ENCODE results near the gene C1QTNF2. TPM values are rescaled to one million over a fixed set of nuclear protein-coding genes. Genes with fewer than 3 reads are reported as not detected.
A peak's percentile ranks its signal among the peaks of the same experiment; 100 is the strongest.

The C1QTNF2 gene
- total RNA-seq = under 1 TPM in 7 of 8 experiments, not detected in 1; 0.05 to 0.86 (median 0.25) TPM

- ATAC-seq (replicated peaks in 6 of 8) = peak; percentile 64 to 94 (median 86)
- H3K4me3 ChIP-seq = peak within 1 kb of the TSS; percentile 29 to 50 (median 37)
- H3K27ac ChIP-seq = no peak within 1 kb of the TSS
- 0 to 50% (median 10%) methylated on average over 2 to 22 of the region's 45 CpGs; no CpG with 5 or more reads in 1 of the 10 experiments for WGBS, 10 experiments
- in situ Hi-C loops (cut with MboI; ENCODE audit: low pct_unique_long_range_greater_than_20kb in 2 of 9, low sequenced_read_pairs in 9 of 9, unreplicated experiment in 9 of 9) = no loop called here
- H3K4me1 ChIP-seq (replicated peaks in 1 of 2) = no peaks in the 10 kb centered on the region
Measured at GRCh38 chr5:160369990-160370712, at the start of gene C1QTNF2. C1QTNF2 (minus strand) TSS chr5:160370626; CDS start chr5:160355011, 15,615 bp downstream.

GRCh38 chr5:160420331-160420610 is 49.8 kb upstream of the C1QTNF2 start:
- no peak overlapping the region for H3K27ac ChIP-seq
- no peak for ATAC-seq (replicated peaks in 6 of 8)
- in situ Hi-C loops (cut with MboI; ENCODE audit: low pct_unique_long_range_greater_than_20kb in 2 of 9, low sequenced_read_pairs in 9 of 9, unreplicated experiment in 9 of 9) = no loop called here
- H3K4me1 ChIP-seq (replicated peaks in 1 of 2) = peaks cover 10 to 13% of the 10 kb centered on the region in 2 donors
- no peak overlapping the region for H3K4me3 ChIP-seq

- ATAC-seq (replicated peaks in 6 of 8) = peak in 4 of 8 experiments; percentile 1 to 19 (median 13)
- in situ Hi-C loops (cut with MboI; ENCODE audit: low pct_unique_long_range_greater_than_20kb in 2 of 9, low sequenced_read_pairs in 9 of 9, unreplicated experiment in 9 of 9) = no loop called here
- Histone ChIP-seq H3K4me1 (replicated peaks in 1 of 2) (peaks cover 9 to 13% of the 10 kb centered on the region in 2 donors), H3K27ac (no peak overlapping the region), H3K4me3 (peak overlapping the region; percentile 50 to 87 (median 61))
- 24 to 45% (median 37%) methylated on average over 7 to 11 of the region's 11 CpGs for WGBS, 10 experiments
Measured at GRCh38 chr5:160419458-160420330, 49.3 kb upstream of the C1QTNF2 start.

DNA sequence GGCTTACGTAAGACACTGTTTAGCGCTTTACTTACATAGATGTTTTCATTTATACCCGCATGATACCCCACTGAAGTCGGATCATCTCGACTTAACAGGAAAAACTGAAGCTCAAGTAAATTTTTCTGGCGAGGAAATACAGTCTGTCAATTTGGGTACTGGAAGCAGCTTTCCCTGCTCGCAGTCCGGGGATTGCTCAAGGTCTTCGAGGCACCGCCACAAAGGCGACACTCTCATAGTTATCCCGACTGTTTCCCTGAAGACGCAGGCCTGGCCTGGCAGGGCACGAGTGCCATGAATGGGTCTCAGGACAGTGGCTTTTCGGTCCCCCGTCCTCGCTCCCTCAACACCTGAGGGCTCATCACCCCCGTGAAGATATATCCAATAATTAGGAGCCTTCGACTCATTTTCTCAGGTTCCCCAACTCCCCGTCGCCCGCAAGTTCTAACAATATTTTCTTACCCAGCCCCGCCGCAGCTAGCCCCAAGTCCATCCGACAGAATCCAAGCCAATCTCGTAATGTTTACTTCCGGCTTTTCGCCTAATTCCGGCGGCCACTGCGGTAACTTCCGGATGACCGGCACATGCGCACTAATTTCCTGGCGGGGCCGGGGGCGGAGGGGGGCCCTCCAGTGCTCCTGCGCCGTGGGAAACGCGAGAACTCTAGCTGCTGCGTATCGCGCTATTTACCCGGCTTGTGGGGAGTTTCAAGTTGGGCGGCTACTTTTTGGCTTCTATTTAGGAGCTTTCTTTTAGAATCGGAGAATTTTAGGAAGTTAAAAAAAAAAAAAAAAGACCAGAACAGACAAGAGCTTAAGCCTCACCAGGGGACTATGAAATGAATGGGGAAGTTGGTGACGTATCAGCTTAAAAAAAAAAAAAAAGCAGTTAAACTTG is 48.4 kb upstream of the C1QTNF2 start, which contains the start of gene SLU7:
Gene SLU7, minus strand, starts transcription at position 521 of the 897 bp plus-strand sequence. CDS start 3,787 bp downstream, outside the sequence.
- Histone ChIP-seq H3K4me3 (peak within 1 kb of the TSS; percentile 50 to 87 (median 61)), H3K27ac (peak within 1 kb of the TSS; percentile 37 to 51), H3K4me1 (replicated peaks in 1 of 2) (peaks cover 6 to 11% of the 10 kb centered on the region in 2 donors)
- peak; percentile 75 to 82 (median 78) for ATAC-seq (replicated peaks in 6 of 8)
- in situ Hi-C loops (cut with MboI; ENCODE audit: low pct_unique_long_range_greater_than_20kb in 2 of 9, low sequenced_read_pairs in 9 of 9, unreplicated experiment in 9 of 9) = no loop called here
- 0 to 3% (median 0%) methylated on average over 3 to 26 of the region's 48 CpGs for WGBS, 10 experiments

DNA sequence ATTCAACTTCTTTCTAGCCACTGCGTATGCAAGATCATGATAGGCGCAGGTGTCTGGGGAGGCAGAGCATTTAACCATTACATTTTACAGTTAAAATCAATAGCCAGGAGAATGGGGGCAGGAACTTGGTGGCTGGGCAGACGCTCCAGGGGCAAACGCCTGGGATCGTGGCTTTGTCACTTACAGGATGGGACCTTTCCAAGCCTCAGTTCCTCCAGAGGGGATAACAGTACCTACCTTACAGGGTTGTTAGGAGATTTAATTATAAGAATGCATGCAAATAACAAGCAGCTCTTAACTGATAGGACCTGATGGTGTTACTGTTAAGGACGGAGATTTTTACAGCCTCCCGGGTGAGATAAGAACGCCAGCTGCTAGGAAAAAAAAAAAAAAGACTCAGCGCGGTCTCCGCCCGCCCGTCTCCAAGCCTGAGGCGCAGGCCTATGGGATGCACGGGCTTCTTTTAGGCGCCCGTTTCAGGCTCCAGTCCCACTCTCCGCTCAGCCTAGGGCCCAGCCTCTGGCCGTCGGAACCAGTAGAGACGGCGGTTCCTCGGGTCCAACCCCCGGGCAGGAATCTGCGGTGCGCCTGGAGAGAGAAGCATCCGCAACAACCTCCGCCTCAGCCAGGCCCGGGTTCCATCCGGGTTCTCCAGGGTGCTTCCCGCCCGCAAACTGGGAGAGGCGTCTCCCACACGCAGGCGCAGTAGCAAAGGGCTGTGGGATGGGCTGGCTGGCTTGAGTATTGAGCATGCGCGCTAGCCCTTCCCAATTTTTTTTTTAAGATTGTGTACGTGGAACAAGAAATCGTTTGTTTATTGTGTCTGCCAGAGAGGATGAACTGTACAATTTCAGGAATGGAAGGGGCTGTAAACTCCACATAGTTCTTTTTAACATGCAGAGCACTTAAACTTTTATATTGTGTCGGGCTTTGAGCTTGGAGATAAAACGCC is 29.3 kb upstream of the C1QTNF2 start, which contains the start of gene FAM200C:
Gene FAM200C, minus strand, starts transcription at position 653 of the 952 bp plus-strand sequence. CDS start 4,564 bp downstream, outside the sequence.
- in situ Hi-C loops (cut with MboI; ENCODE audit: low pct_unique_long_range_greater_than_20kb in 2 of 9, low sequenced_read_pairs in 9 of 9, unreplicated experiment in 9 of 9) = no loop called here
- Histone ChIP-seq H3K4me1 (replicated peaks in 1 of 2) (peaks cover 8 to 16% of the 10 kb centered on the region in 2 donors), H3K4me3 (peak within 1 kb of the TSS; percentile 61 to 87 (median 63)), H3K27ac (peak within 1 kb of the TSS; percentile 95)
- 0 to 48% (median 3%) methylated on average over 1 to 33 of the region's 41 CpGs for WGBS, 10 experiments
- ATAC-seq (replicated peaks in 6 of 8) = peak; percentile 92 to 98 (median 96)

DNA sequence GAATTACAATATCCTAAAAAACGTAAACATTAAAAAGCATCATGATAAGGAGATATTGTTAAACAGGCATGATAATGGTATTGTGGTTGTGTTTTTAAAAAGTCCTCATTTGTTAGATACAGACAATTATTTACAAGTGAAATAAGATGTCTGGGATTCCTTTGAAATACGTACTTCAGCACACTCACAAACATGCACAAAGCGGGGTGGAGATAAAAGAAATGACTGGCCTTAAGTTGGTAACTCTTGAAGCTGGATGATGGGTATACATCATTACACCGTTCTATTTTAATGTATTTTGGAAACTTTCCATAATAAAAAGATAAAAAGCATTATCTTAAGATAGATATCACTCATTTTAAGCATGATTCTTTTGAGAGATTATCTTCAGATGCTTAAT is 28.4 kb upstream of the C1QTNF2 start:
- Histone ChIP-seq H3K27ac (no peak overlapping the region), H3K4me1 (replicated peaks in 1 of 2) (peaks cover 8 to 16% of the 10 kb centered on the region in 2 donors), H3K4me3 (peak overlapping the region; percentile 61 to 87 (median 63))
- 13 to 38% (median 22%) methylated on average over 1 to 4 of the region's 4 CpGs for WGBS, 10 experiments
- no peak for ATAC-seq (replicated peaks in 6 of 8)
- in situ Hi-C loops (cut with MboI; ENCODE audit: low pct_unique_long_range_greater_than_20kb in 2 of 9, low sequenced_read_pairs in 9 of 9, unreplicated experiment in 9 of 9) = no loop called here

DNA sequence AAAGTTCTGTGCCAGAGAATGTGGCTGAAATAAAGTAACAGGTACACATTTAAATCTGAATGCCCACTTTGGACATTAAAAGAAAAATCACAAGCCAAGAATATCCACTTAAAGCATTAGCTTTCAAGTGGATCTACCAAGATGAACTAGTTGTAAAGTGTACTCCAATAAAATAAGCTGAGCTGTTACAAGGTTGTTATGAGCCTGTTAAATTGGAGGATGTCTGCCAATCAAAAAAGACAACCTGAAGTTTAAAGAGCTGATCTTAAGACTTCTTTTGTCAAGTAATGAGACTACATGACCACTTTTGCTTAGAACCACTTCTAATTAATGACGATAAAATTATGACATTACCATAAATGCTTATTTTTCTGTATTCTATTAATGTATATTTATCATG is 27.1 kb upstream of the C1QTNF2 start:
- WGBS, 10 experiments = 17 to 100% (median 100%) methylated on average over 1 of the region's 1 CpG; no CpG with 5 or more reads in 3 of the 10 experiments
- in situ Hi-C loops (cut with MboI; ENCODE audit: low pct_unique_long_range_greater_than_20kb in 2 of 9, low sequenced_read_pairs in 9 of 9, unreplicated experiment in 9 of 9) = no loop called here

GRCh38 chr5:160395111-160395510 is 24.7 kb upstream of the C1QTNF2 start:
- in situ Hi-C loops (cut with MboI; ENCODE audit: low pct_unique_long_range_greater_than_20kb in 2 of 9, low sequenced_read_pairs in 9 of 9, unreplicated experiment in 9 of 9) = no loop called here
- Histone ChIP-seq H3K4me1 (replicated peaks in 1 of 2) (peaks cover 8 to 11% of the 10 kb centered on the region in 2 donors), H3K27ac (no peak overlapping the region), H3K4me3 (no peak overlapping the region)
- no peak for ATAC-seq (replicated peaks in 6 of 8)
- 69 to 100% (median 94%) methylated on average over 1 to 7 of the region's 7 CpGs; no CpG with 5 or more reads in 2 of the 10 experiments for WGBS, 10 experiments

More for the DNA sequence above, 27.1 kb upstream of the C1QTNF2 start:
- Histone ChIP-seq H3K4me1 (replicated peaks in 1 of 2) (peaks cover 8 to 16% of the 10 kb centered on the region in 2 donors), H3K4me3 (no peak overlapping the region), H3K27ac (no peak overlapping the region)
- ATAC-seq (replicated peaks in 6 of 8) = no peak

DNA sequence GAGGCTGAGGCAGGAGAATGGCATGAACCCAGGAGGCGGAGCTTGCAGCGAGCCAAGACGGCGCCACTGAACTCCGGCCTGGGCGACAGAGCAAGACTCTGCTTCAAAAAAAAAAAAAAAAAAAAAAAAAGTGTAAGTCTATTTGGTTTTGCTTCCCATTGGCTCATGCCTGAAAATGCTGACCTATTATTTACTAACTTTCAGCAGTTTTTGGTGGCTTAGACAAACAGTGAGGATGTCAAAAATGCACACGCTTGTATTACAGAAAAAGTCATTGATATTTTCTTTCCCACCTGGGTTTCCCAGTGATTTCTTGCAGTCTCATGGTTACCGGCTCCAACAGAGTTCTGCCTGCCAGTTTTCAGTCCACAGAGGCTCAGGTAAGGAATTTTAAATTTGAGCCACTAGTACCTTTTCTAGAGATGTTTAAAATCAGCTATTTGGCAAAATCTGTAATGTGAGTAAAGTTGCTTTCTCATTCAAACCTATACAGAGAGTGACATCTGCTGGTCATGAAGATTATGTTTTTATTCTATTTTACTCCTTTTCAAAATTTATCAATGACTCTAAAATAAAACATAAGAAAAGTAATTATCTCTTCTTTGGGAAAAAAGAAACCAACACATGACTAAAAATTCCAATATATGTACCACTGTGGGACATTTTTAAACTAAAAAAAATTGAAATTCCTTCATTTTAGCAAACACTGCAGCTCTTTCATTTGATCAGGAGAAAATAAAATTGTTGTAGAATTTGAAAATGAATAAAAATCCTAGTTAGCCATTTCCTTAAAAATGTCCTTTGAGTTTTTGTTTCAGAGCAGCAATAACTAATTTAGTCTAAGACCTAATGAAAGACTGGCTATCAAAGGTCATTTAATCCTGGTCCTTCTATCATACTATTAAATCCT is 20.6 kb upstream of the C1QTNF2 start:
- ATAC-seq (replicated peaks in 6 of 8) = no peak
- Histone ChIP-seq H3K4me1 (replicated peaks in 1 of 2) (no peaks in the 10 kb centered on the region), H3K27ac (no peak overlapping the region), H3K4me3 (no peak overlapping the region)
- in situ Hi-C loops (cut with MboI; ENCODE audit: low pct_unique_long_range_greater_than_20kb in 2 of 9, low sequenced_read_pairs in 9 of 9, unreplicated experiment in 9 of 9) = no loop called here
- WGBS, 10 experiments = 0 to 81% (median 29%) methylated on average over 1 to 7 of the region's 8 CpGs

- Histone ChIP-seq H3K4me1 (replicated peaks in 1 of 2) (peaks cover 2% of the 10 kb centered on the region in 2 donors), H3K4me3 (no peak overlapping the region), H3K27ac (no peak overlapping the region)
- no peak for ATAC-seq (replicated peaks in 6 of 8)
- in situ Hi-C loops (cut with MboI; ENCODE audit: low pct_unique_long_range_greater_than_20kb in 2 of 9, low sequenced_read_pairs in 9 of 9, unreplicated experiment in 9 of 9) = no loop called here
- WGBS, 10 experiments = 55 to 100% (median 100%) methylated on average over 1 of the region's 1 CpG; no CpG with 5 or more reads in 1 of the 10 experiments
Measured at GRCh38 chr5:160387445-160387844, 17.0 kb upstream of the C1QTNF2 start.

- no peak for ATAC-seq (replicated peaks in 6 of 8)
- Histone ChIP-seq H3K27ac (no peak overlapping the region), H3K4me3 (no peak overlapping the region), H3K4me1 (replicated peaks in 1 of 2) (peaks cover 8 to 12% of the 10 kb centered on the region in 2 donors)
- in situ Hi-C loops (cut with MboI; ENCODE audit: low pct_unique_long_range_greater_than_20kb in 2 of 9, low sequenced_read_pairs in 9 of 9, unreplicated experiment in 9 of 9) = no loop called here
Measured at GRCh38 chr5:160385496-160385895, 15.1 kb upstream of the C1QTNF2 start.

All from motor neuron (in vitro differentiated cells).